ENCODE results near the gene ZNF17.

Gene ZNF17

GRCh38 chr19:57434386-57435061 is 23.6 kb downstream of the ZNF17 start:
- DNase-seq (ENCODE audit: low spot score) = no peak

GRCh38 chr19:57435062-57435978 is 24.4 kb downstream of the ZNF17 start, which contains the start of gene ZNF749:
Gene ZNF749, plus strand, starts transcription at chr19:57435325. Its CDS starts 254 bp downstream, at chr19:57435579.
- peak; percentile 96 for DNase-seq (ENCODE audit: low spot score)

DNA sequence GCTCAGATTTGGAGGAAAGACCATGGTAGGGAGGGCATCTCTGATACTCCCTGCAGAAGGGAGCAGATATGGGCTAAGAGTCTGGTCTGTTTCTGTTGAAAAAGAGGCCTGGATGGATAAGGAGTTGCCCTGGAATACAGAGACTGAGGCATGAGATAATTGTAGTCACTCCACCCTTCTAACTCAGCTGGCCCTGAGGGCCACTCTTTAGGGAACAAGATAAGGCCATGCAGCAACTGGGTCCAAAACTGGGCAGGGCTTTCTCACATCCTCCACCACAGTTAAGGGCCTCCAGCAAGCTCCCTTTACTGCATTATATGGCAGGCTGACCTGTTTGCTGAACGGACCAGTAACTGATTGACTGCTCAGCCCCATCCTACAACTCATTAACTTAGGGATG is 25.5 kb downstream of the ZNF17 start:
- DNase-seq (ENCODE audit: low spot score) = no peak

DNA sequence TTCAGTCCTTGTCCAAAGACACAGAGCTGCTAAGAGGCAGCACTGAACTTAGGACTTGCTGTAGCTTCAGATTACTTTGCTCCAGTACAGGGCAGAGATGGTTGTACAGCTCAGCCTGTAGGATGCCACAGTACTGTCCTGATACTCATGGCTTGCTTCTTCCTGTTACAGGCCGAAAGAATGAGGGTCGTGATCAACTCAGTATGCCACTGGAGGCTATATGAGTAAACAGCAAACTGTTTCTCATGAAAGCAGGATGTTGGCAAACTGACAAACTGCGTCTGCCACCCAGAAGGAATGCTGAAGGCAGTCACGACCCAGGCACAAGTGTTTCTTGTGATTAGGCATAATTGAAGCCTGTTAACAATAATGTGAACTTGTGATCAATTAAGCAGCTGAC is 27.0 kb downstream of the ZNF17 start:
- no peak for DNase-seq (ENCODE audit: low spot score)

DNA sequence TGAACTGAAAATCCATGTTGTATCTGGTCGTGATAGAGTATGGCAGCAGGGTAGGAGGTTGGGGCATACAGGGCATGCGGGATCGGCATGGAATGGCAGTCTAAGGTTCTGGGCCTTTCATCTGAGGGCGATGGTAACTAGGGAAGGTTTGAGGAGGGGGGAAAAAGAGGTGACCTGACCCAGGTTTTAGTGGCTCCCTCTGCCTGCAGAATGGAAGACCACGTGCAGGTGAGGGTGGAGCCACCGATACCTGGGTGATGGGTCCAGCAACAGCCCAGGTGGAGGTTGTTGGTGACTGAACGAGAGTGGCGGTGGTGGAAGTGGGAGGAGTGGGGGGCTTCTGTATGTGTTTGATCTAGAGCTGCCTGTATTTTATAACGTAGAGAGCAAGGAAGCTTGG is 28.0 kb downstream of the ZNF17 start:
- DNase-seq (ENCODE audit: low spot score) = no peak

DNA sequence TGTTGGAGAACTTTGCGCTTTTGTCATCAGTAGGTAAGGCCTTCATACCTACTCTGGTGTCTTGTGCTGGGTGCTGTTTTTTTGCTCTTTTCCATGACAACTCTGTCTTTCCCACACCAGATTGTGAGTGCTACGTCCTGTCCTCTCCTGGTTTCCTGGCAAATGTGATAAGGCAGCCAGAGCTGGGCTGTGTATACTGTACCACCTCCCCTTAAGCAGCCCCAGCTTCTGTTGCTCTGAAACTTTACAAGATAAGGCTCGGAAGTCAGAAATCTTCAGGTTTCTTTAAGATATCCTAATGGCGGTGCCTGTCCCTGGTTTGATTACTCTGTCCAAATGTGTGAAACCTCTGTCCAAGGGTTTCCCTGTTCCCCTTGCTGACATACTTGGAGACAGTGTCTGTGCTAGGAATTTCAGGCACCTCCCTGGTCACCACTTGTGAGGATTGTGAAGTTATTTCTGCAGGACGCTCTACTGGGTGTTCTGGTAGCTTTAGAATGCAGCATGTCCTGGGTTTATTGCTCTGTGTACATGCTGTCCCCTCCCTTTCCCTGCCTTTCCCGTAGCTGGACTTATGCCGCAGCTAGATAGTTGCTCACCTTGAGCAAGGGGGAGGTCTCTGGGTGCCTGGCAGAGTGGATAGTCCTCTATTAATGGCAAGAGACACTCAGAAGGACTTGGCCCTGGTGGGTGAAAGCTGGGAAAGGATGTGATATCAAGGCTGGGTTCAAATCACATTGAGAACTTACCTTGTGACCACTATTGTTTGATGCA is 31.2 kb downstream of the ZNF17 start:
- no peak for DNase-seq (ENCODE audit: low spot score)

GRCh38 chr19:57443121-57443696 is 32.2 kb downstream of the ZNF17 start:
- DNase-seq (ENCODE audit: low spot score) = no peak

- DNase-seq (ENCODE audit: low spot score) = no peak
Observed at GRCh38 chr19:57452307-57452706, 41.3 kb downstream of the ZNF17 start.

- DNase-seq (ENCODE audit: low spot score) = no peak
Observed at GRCh38 chr19:57465680-57466381, 54.9 kb downstream of the ZNF17 start.

DNA sequence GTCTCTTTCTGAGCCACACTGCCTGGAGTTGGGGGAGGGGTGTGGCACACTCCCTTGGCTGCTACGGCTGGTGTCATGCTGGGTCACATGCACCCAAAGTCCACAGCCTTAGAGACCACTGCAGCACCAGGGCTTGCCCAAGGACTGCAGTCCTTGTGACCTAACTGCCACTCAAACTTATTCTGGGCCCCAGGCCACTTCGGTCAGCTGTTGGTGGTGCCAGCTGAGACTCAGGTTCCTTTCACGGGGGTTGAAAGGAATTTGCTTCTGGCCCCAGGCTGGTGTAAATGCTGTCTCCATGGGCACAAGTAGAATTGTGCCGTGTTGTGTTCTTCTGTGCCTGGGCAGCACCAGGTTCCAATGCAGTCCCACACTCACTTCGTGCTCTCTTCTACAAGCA is 55.5 kb downstream of the ZNF17 start:
- DNase-seq (ENCODE audit: low spot score) = no peak
